Ovary (tissue), 3 donors: ENCODE measurements around the gene XKR3.

Experiments used
- EP300 ChIP-seq: sonication (generic); formaldehyde crosslinking; IDR thresholded peaks from one replicate; pipeline ENCODE4 v1.6.1; 2017; ENCODE audit warnings: antibody characterized with exemption
- POLR2A ChIP-seq: fragments of 450-650 bp; IDR thresholded peaks from one replicate; pipeline ENCODE4 v1.6.1; 2017; ENCODE audit warnings: antibody characterized with exemption, mild to moderate bottlenecking, moderate library complexity
- TF ChIP-seq, protein P1 (sequence below), 3 donors: fragments of 450-650 bp in 2 of 3; fragments of 200-600 bp in 1 of 3; IDR thresholded peaks; one replicate each; pipeline versions ENCODE4 v1.5.1 to v1.8.0; 2016 to 2022; ENCODE audit warnings: antibody characterized with exemption in 3 of 3, mild to moderate bottlenecking in 1 of 3
- donor health status: DM: no; HTN: no; CAD: no.

GRCh38 chr22:16810188-16810802, 14.9 kb downstream of the XKR3 start:
- TF ChIP-seq, protein P1, sequence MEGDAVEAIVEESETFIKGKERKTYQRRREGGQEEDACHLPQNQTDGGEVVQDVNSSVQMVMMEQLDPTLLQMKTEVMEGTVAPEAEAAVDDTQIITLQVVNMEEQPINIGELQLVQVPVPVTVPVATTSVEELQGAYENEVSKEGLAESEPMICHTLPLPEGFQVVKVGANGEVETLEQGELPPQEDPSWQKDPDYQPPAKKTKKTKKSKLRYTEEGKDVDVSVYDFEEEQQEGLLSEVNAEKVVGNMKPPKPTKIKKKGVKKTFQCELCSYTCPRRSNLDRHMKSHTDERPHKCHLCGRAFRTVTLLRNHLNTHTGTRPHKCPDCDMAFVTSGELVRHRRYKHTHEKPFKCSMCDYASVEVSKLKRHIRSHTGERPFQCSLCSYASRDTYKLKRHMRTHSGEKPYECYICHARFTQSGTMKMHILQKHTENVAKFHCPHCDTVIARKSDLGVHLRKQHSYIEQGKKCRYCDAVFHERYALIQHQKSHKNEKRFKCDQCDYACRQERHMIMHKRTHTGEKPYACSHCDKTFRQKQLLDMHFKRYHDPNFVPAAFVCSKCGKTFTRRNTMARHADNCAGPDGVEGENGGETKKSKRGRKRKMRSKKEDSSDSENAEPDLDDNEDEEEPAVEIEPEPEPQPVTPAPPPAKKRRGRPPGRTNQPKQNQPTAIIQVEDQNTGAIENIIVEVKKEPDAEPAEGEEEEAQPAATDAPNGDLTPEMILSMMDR (IDR thresholded peaks at IDR 0.05) = no peak
- no peak for TF ChIP-seq EP300
- no peak for TF ChIP-seq POLR2A
